Adipocyte (in vitro differentiated cells): Measurements from ENCODE around the gene GCK.

ENCODE experiments used
- DNase-seq: peaks from one replicate; pipeline ENCODE4 v3.0.0-alpha.2; 2015; ENCODE audit warnings: low read depth
- H3K27me3 ChIP-seq: replicated peaks from 2 replicates; pipeline ENCODE4 v1.7.0; 2013; ENCODE audit warnings: mild to moderate bottlenecking, low read length, moderate library complexity; ENCODE audit not compliant: control insufficient read depth, insufficient read depth
- H3K36me3 ChIP-seq: 2 replicates; pipeline ENCODE4 v1.7.0; 2013; ENCODE audit warnings: low read length, mild to moderate bottlenecking, moderate library complexity; ENCODE audit not compliant: control insufficient read depth, insufficient read depth, severe bottlenecking
- H3K4me1 ChIP-seq: 2 replicates; pipeline ENCODE4 v1.7.0; 2013; ENCODE audit warnings: mild to moderate bottlenecking, low read length, moderate library complexity; ENCODE audit not compliant: control insufficient read depth, insufficient read depth
- H3K4me3 ChIP-seq: 2 replicates; pipeline ENCODE4 v1.7.0; 2013; ENCODE audit warnings: mild to moderate bottlenecking, low read length, moderate library complexity
- H3K9ac ChIP-seq: 2 replicates; pipeline ENCODE4 v1.7.0; 2013; ENCODE audit warnings: mild to moderate bottlenecking, low read length, moderate library complexity
- H3K9me3 ChIP-seq: 2 replicates; pipeline ENCODE4 v1.7.0; 2013; ENCODE audit warnings: mild to moderate bottlenecking, low read length, moderate library complexity; ENCODE audit not compliant: control insufficient read depth

The GCK gene

DNA sequence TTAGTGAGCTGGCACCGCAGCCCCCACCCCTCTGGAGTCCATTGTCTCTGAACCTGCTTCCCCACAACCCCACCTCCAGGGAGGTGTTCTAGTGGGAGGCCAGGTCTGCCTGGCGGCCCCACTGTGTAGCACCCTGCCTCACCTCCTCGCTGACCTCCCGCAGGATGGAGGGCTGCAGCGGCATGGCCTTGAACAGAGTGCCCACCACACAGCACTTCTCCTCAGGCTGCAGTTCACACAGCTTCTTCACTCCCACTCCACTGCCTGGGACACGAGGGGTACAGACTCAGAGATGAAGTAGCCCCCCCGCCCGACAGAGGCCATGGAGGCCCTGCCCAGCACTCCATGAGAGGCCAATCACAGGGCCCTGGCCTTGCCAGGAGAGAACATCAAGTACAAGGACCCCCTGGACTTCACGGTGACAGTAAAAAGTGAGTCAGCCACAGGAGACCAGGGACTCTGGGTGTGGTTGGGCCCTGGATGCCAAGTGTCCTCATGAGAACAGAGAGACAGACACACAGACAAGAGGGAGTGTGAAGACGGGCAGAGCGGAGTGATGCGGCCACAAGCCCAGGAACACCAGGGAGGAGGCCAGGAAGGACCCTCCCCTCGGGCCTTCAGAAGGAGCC lies 71.3 kb downstream of the GCK start:
- Histone ChIP-seq H3K36me3 (peaks cover 68% of the 10 kb centered on the region), H3K4me3 (no peak overlapping the region), H3K4me1 (peaks cover 23% of the 10 kb centered on the region), H3K27me3 (no peaks in the 10 kb centered on the region), H3K9me3 (no peaks in the 10 kb centered on the region), H3K9ac (no peak overlapping the region)
- no peak for DNase-seq

DNA sequence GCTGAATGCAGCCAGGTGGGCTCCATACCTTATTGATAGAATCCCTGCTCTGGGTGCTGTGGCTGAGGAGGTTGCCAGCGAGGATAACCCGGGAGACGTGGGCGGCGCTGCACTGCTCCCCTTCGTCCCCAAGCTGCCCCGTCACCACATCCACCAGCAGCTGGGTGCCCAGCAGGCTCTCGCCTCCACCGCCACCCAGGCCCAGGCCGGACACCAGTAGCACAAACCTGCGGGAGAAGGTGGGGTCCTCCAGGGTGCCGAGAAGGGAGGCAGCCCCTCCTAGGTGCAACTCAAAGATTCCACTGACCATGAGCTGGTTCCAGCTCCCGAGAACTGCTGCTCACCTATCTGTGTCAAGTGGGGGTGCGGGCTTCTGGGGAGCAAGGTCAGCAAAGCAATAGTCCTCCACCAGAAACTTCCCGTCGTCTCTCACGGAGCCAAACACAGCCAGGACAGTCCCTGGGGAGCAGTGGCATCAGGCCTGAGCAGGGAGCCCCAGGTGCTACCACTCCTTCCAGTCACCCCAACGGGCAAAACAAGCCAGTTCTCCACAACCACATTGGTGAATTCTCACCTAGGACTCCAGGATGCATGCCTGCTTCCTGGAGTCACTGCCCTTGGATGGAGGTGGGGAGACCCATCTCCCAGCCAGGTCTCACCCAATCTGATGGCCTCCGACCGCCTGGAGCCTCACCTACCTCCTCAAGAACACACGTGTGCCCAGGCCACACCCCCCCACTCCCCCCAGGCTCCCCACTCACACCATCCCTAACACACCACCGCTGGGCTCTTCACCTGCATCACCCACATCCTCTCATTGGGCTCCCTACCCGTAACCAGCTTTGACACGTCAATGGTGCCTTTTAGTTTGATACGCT lies 72.2 kb downstream of the GCK start:
- no peak for DNase-seq
- Histone ChIP-seq H3K4me1 (peaks cover 15% of the 10 kb centered on the region), H3K4me3 (no peak overlapping the region), H3K9me3 (no peaks in the 10 kb centered on the region), H3K36me3 (peaks cover 68% of the 10 kb centered on the region), H3K27me3 (no peaks in the 10 kb centered on the region), H3K9ac (no peak overlapping the region)

DNA sequence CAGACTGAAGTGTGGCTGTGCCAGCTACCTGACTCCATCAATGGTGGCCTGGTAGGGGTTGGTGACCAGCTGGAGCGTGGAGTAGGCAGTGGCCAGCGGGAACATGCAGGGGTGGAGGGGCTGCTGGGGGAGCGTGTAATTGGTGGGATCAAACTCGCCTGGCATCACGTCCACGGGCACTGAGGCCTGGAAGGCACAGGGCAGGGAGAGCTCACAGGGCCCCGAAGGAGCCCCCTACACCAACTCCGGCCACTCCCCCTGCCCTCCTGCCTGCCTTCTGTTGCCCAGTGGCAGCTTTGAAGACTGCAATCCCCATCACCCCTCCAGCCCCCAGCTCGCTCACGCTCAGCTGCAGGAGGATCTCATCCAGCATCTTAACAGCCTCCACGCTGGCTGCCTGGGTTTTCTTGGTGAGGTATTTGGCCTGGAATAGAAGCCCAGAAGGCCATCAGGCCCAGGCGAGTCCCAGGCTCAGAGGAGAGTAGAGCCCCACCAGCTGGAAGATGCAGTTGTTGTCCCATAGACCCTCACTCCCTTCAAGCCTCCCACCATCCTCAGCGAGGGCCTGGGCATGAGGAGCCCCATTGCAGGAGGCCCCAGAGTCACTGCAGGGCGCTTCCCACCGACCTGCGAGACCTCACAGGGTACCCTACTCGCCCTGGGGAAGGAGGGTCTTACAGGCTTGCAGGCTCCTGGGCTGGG lies 73.0 kb downstream of the GCK start:
- Histone ChIP-seq H3K9ac (no peak overlapping the region), H3K9me3 (no peaks in the 10 kb centered on the region), H3K36me3 (peaks cover 63% of the 10 kb centered on the region), H3K4me1 (peaks cover 10% of the 10 kb centered on the region), H3K4me3 (no peak overlapping the region), H3K27me3 (no peaks in the 10 kb centered on the region)
- DNase-seq = no peak

DNA sequence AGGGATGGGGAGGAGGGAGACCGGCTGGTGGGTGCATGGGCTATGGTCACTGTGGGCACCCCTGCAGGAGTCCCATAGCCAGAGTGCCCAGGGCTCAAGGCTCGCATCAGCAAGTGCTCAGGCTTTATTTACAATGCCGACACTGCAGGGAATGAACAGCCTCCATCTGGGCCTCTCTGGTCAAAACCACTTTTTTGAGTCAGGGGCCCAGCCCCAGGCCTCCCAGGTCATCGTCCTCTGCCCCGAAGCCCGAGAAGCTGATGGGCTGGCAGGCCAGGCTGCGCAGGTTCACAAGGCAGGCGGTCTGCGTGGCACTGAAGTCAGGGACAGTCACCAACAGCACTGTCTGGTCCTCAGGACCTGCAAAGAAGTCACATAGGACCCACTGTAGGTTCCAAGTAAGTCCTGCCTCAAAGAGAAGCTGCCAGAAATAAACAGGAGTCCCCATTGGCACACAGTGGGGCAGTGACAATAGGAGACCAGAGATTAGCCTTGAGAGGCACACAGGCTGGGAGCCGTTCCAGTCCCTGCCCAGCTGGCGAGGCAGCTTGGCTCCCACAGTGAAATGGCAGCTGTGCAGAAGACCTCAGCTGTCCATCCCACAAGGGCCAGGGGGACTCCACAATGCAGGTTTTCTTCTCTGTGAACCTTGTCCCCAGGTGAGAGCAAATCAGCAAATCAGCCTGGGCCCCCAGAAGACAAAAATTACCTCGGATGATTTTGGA lies 74.5 kb downstream of the GCK start:
- Histone ChIP-seq H3K9ac (no peak overlapping the region), H3K27me3 (no peaks in the 10 kb centered on the region), H3K4me3 (no peak overlapping the region), H3K4me1 (peaks cover 5% of the 10 kb centered on the region), H3K36me3 (peaks cover 60% of the 10 kb centered on the region), H3K9me3 (no peaks in the 10 kb centered on the region)
- DNase-seq = no peak

DNA sequence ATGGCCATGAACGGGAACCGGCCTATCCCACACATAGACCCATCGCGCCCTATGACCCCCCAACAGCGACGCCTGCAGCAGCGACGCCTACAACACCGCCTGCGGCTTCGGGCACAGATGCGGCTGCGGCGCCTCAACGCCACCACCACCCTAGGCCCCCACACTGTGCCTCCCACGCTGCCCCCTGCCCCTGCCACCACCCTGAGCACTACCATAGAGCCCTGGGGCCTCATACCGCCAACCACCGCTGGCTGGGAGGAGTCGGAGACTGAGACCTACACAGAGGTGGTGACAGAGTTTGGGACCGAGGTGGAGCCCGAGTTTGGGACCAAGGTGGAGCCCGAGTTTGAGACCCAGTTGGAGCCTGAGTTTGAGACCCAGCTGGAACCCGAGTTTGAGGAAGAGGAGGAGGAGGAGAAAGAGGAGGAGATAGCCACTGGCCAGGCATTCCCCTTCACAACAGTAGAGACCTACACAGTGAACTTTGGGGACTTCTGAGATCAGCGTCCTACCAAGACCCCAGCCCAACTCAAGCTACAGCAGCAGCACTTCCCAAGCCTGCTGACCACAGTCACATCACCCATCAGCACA lies 75.4 kb downstream of the GCK start:
- no peak overlapping the region for H3K4me3 ChIP-seq

DNA sequence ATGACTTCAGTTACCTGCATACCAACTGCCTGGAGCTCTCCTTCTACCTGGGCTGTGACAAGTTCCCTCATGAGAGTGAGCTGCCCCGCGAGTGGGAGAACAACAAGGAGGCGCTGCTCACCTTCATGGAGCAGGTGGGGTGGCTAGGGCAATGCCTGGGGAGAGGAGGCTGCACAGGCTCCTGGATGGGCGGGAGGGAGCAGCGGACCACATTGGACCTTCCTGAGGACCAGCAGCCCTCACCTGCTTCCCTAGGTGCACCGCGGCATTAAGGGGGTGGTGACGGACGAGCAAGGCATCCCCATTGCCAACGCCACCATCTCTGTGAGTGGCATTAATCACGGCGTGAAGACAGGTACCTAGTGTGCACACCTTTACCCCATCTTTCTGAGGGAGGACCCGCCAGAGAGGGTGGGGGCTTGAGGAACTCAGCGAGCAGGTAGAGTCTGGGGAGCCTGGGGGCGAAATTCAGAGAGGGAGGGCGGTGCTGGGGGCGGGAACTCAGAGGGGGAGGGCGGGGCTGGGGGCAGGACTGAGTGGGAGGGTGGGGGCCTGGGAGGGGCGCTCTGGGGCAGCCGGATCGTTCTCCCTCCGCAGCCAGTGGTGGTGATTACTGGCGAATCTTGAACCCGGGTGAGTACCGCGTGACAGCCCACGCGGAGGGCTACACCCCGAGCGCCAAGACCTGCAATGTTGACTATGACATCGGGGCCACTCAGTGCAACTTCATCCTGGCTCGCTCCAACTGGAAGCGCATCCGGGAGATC lies 76.1 kb downstream of the GCK start:
- Histone ChIP-seq H3K4me1 (peaks cover 3% of the 10 kb centered on the region), H3K36me3 (peaks cover 59% of the 10 kb centered on the region), H3K4me3 (no peak overlapping the region), H3K9ac (no peak overlapping the region), H3K27me3 (no peaks in the 10 kb centered on the region), H3K9me3 (no peaks in the 10 kb centered on the region)
- DNase-seq = no peak

More for the DNA sequence above, 75.4 kb downstream of the GCK start:
- no peak overlapping the region for H3K9ac ChIP-seq
- peaks cover 5% of the 10 kb centered on the region for H3K4me1 ChIP-seq
- DNase-seq = no peak
- peaks cover 58% of the 10 kb centered on the region for H3K36me3 ChIP-seq
- H3K27me3 ChIP-seq = no peaks in the 10 kb centered on the region
- no peaks in the 10 kb centered on the region for H3K9me3 ChIP-seq

DNA sequence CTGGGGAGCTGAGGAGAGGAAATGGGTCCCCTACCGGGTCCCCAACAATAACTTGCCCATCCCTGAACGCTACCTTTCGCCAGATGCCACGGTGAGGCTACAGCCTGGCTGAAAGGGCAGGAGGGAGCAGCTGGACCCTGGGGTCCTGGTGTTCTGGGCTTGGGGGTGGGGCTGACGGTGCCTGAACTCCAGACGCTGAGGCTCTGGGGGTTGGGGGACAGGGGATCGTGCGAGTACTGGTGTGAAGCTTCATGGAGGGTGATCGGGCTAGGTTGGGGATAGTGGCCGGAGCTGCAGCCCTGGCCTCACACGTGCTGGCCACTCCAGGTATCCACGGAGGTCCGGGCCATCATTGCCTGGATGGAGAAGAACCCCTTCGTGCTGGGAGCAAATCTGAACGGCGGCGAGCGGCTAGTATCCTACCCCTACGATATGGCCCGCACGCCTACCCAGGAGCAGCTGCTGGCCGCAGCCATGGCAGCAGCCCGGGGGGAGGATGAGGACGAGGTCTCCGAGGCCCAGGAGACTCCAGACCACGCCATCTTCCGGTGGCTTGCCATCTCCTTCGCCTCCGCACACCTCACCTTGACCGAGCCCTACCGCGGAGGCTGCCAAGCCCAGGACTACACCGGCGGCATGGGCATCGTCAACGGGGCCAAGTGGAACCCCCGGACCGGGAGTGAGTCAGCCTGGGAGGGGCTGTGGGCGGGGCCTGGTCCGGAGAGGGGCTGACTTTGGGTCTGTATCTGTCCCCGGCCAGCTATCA lies 76.8 kb downstream of the GCK start:
- no peaks in the 10 kb centered on the region for H3K27me3 ChIP-seq
- no peak overlapping the region for H3K9ac ChIP-seq
- DNase-seq = no peak
- H3K36me3 ChIP-seq = peaks cover 52% of the 10 kb centered on the region
- no peaks in the 10 kb centered on the region for H3K9me3 ChIP-seq
- no peak overlapping the region for H3K4me3 ChIP-seq
- H3K4me1 ChIP-seq = peaks cover 2% of the 10 kb centered on the region

DNA sequence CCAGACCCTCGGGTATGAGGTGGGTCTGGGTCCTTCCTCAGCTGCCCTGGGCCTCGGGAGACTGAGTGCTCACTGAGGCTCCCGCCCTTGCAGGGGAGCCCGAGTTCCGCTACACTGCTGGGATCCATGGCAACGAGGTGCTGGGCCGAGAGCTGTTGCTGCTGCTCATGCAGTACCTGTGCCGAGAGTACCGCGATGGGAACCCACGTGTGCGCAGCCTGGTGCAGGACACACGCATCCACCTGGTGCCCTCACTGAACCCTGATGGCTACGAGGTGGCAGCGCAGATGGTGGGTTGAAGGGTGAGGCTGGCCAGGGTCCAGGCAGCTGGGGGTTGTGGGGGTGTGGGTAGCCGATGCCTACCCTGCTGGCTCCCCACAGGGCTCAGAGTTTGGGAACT lies 77.5 kb downstream of the GCK start:
- H3K36me3 ChIP-seq = peaks cover 47% of the 10 kb centered on the region
- DNase-seq = no peak
- H3K27me3 ChIP-seq = no peaks in the 10 kb centered on the region
- H3K9ac ChIP-seq = no peak overlapping the region
- no peak overlapping the region for H3K4me3 ChIP-seq
- H3K9me3 ChIP-seq = no peaks in the 10 kb centered on the region
- H3K4me1 ChIP-seq = peaks cover 6% of the 10 kb centered on the region

DNA sequence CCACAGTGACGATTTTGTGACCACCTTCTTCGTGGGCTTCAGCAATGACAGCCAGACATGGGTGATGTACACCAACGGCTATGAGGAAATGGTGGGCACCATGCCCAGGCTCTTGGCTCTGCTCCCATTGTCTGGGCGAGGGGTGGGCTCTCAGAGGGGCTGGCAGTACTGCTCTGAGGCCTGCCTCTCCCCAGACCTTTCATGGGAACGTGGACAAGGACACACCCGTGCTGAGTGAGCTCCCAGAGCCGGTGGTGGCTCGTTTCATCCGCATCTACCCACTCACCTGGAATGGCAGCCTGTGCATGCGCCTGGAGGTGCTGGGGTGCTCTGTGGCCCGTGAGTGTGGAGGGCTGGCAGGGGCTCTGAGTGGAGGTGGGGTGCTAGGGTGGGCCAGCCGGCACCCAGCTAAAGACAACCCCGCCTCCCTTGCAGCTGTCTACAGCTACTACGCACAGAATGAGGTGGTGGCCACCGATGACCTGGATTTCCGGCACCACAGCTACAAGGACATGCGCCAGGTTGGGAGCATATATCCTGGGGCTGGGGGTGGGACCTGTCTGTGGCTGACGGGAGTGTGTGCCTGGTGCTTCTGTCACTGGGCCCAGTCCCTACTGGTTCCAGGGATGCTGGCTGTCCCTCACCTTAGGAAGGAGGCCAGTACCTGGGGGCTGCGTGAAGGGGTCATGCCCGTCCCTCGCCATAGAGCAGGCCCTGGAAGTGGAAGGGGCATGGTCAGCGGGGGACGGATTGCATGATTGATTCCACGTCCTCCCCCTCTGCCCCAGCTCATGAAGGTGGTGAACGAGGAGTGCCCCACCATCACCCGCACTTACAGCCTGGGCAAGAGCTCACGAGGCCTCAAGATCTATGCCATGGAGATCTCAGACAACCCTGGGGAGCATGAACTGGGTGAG lies 78.3 kb downstream of the GCK start:
- Histone ChIP-seq H3K36me3 (peaks cover 40% of the 10 kb centered on the region), H3K4me3 (no peak overlapping the region), H3K9me3 (no peaks in the 10 kb centered on the region), H3K4me1 (peaks cover 12% of the 10 kb centered on the region), H3K27me3 (no peaks in the 10 kb centered on the region), H3K9ac (peak overlapping the region; percentile 22)
- no peak for DNase-seq
